Measurements from ENCODE around the gene ELK4. TPM values are rescaled to one million over a fixed set of nuclear protein-coding genes. Genes with fewer than 3 reads are reported as not detected.

The ELK4 gene
- total and polyA plus RNA-seq, 2 experiments from 2014 or later: 5.1 to 19.7 TPM

- no peak for TF ChIP-seq ZNF331 (CRISPR knock-in tag; IDR thresholded peaks at IDR 0.05; ENCODE audit: low read depth)
- TF ChIP-seq CREB1 (CRISPR knock-in tag; IDR thresholded peaks at IDR 0.05; ENCODE audit: low read depth): no peak
- TF ChIP-seq STAT1 (IDR thresholded peaks at IDR 0.05; ENCODE audit: unreplicated experiment): no peak
- TF ChIP-seq EZH2 (IDR thresholded peaks at IDR 0.05; ENCODE audit: low read depth, unreplicated experiment): no peak
Observed at GRCh38 chr1:205579711-205580110, 52.1 kb downstream of the ELK4 start.

GRCh38 chr1:205578780-205579571, 52.8 kb downstream of the ELK4 start:
- Histone ChIP-seq H3K4me3 (no peak overlapping the region), H3K36me3 (ENCODE audit: insufficient read depth) (no peaks in the 10 kb centered on the region), H3K9me2 (ENCODE audit: insufficient read depth) (no peaks in the 10 kb centered on the region), H4K20me1 (replicated peaks; ENCODE audit: insufficient read depth) (no peaks in the 10 kb centered on the region), H3K4me1 (ENCODE audit: insufficient read depth) (no peaks in the 10 kb centered on the region), H3F3A (replicated peaks; ENCODE audit: low read depth) (no peaks in the 10 kb centered on the region), H2AFZ (no peak overlapping the region), H3K27me3 (ENCODE audit: insufficient read depth) (no peaks in the 10 kb centered on the region), H3K4me2 (no peak overlapping the region), H3K27ac (ENCODE audit: low read depth) (no peak overlapping the region), H3K79me2 (replicated peaks; ENCODE audit: insufficient read depth) (no peaks in the 10 kb centered on the region)
- Mint-ChIP-seq H3K36me3 (ENCODE audit: low read depth) (no peaks in the 10 kb centered on the region), H3K27me3 (ENCODE audit: insufficient read depth, low read depth, poor library complexity) (peaks cover 18% of the 10 kb centered on the region), H3K4me1 (peaks cover 15% of the 10 kb centered on the region), H3K4me3 (no peak overlapping the region), H3K27ac (no peak overlapping the region), H3K9me3 (no peaks in the 10 kb centered on the region)
- DNase-seq (ENCODE audit: low spot score): peak; percentile 41
- TF ChIP-seq, protein P1, sequence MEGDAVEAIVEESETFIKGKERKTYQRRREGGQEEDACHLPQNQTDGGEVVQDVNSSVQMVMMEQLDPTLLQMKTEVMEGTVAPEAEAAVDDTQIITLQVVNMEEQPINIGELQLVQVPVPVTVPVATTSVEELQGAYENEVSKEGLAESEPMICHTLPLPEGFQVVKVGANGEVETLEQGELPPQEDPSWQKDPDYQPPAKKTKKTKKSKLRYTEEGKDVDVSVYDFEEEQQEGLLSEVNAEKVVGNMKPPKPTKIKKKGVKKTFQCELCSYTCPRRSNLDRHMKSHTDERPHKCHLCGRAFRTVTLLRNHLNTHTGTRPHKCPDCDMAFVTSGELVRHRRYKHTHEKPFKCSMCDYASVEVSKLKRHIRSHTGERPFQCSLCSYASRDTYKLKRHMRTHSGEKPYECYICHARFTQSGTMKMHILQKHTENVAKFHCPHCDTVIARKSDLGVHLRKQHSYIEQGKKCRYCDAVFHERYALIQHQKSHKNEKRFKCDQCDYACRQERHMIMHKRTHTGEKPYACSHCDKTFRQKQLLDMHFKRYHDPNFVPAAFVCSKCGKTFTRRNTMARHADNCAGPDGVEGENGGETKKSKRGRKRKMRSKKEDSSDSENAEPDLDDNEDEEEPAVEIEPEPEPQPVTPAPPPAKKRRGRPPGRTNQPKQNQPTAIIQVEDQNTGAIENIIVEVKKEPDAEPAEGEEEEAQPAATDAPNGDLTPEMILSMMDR (conservative IDR thresholded peaks at IDR 0.05; ENCODE audit: low read depth in 2 of 2): no peak
- no peak for TF ChIP-seq NANOG (IDR thresholded peaks at IDR 0.05; ENCODE audit: borderline replicate concordance)
- no peak for ATAC-seq

More at GRCh38 chr1:205579711-205580110, 52.1 kb downstream of the ELK4 start:
- peaks cover 18% of the 10 kb centered on the region for H3K27me3 Mint-ChIP-seq (ENCODE audit: insufficient read depth, low read depth, poor library complexity)
- no peaks in the 10 kb centered on the region for H3K36me3 ChIP-seq (ENCODE audit: insufficient read depth)
- no peaks in the 10 kb centered on the region for H3K27me3 ChIP-seq (ENCODE audit: insufficient read depth)
- H3K36me3 Mint-ChIP-seq (ENCODE audit: low read depth): no peaks in the 10 kb centered on the region
- H4K20me1 ChIP-seq (replicated peaks; ENCODE audit: insufficient read depth): no peaks in the 10 kb centered on the region
- H3K4me2 ChIP-seq: no peak overlapping the region
- H3K9me3 Mint-ChIP-seq: no peaks in the 10 kb centered on the region
- ATAC-seq (no peak; the same call in 2 of the 3 replicates), DNase-seq (ENCODE audit: low spot score) (no peak)
- no peak overlapping the region for H3K27ac ChIP-seq (ENCODE audit: low read depth)
- H3F3A ChIP-seq (replicated peaks; ENCODE audit: low read depth): no peaks in the 10 kb centered on the region
- no peaks in the 10 kb centered on the region for H3K79me2 ChIP-seq (replicated peaks; ENCODE audit: insufficient read depth)
- no peaks in the 10 kb centered on the region for H3K9me2 ChIP-seq (ENCODE audit: insufficient read depth)
- H3K4me1 ChIP-seq (ENCODE audit: insufficient read depth): no peaks in the 10 kb centered on the region
- H3K27ac Mint-ChIP-seq: no peak overlapping the region
- no peak overlapping the region for H3K4me3 ChIP-seq
- no peak overlapping the region for H3K4me3 Mint-ChIP-seq
- H2AFZ ChIP-seq: no peak overlapping the region; the same call in 1 of the 2 replicates
- peaks cover 15% of the 10 kb centered on the region for H3K4me1 Mint-ChIP-seq

- H3K4me1 Mint-ChIP-seq: peaks cover 15% of the 10 kb centered on the region
- H3K27me3 ChIP-seq (ENCODE audit: insufficient read depth): no peaks in the 10 kb centered on the region
- H4K20me1 ChIP-seq (replicated peaks; ENCODE audit: insufficient read depth): no peaks in the 10 kb centered on the region
- DNase-seq (ENCODE audit: low spot score) (no peak), ATAC-seq (no peak)
- no peak overlapping the region for H2AFZ ChIP-seq
- H3K36me3 ChIP-seq (ENCODE audit: insufficient read depth): no peaks in the 10 kb centered on the region
- H3K4me3 ChIP-seq: no peak overlapping the region
- no peaks in the 10 kb centered on the region for H3K79me2 ChIP-seq (replicated peaks; ENCODE audit: insufficient read depth)
- no peak overlapping the region for H3K4me3 Mint-ChIP-seq
- no peaks in the 10 kb centered on the region for H3K36me3 Mint-ChIP-seq (ENCODE audit: low read depth)
- no peaks in the 10 kb centered on the region for H3F3A ChIP-seq (replicated peaks; ENCODE audit: low read depth)
- no peak overlapping the region for H3K27ac ChIP-seq (ENCODE audit: low read depth)
- no peak overlapping the region for H3K27ac Mint-ChIP-seq
- H3K4me1 ChIP-seq (ENCODE audit: insufficient read depth): no peaks in the 10 kb centered on the region
- H3K9me3 Mint-ChIP-seq: no peaks in the 10 kb centered on the region
- no peak overlapping the region for H3K4me2 ChIP-seq
- no peaks in the 10 kb centered on the region for H3K9me2 ChIP-seq (ENCODE audit: insufficient read depth)
- peaks cover 18% of the 10 kb centered on the region for H3K27me3 Mint-ChIP-seq (ENCODE audit: insufficient read depth, low read depth, poor library complexity)
- TF ChIP-seq, protein P2, sequence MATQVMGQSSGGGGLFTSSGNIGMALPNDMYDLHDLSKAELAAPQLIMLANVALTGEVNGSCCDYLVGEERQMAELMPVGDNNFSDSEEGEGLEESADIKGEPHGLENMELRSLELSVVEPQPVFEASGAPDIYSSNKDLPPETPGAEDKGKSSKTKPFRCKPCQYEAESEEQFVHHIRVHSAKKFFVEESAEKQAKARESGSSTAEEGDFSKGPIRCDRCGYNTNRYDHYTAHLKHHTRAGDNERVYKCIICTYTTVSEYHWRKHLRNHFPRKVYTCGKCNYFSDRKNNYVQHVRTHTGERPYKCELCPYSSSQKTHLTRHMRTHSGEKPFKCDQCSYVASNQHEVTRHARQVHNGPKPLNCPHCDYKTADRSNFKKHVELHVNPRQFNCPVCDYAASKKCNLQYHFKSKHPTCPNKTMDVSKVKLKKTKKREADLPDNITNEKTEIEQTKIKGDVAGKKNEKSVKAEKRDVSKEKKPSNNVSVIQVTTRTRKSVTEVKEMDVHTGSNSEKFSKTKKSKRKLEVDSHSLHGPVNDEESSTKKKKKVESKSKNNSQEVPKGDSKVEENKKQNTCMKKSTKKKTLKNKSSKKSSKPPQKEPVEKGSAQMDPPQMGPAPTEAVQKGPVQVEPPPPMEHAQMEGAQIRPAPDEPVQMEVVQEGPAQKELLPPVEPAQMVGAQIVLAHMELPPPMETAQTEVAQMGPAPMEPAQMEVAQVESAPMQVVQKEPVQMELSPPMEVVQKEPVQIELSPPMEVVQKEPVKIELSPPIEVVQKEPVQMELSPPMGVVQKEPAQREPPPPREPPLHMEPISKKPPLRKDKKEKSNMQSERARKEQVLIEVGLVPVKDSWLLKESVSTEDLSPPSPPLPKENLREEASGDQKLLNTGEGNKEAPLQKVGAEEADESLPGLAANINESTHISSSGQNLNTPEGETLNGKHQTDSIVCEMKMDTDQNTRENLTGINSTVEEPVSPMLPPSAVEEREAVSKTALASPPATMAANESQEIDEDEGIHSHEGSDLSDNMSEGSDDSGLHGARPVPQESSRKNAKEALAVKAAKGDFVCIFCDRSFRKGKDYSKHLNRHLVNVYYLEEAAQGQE (IDR thresholded peaks at IDR 0.05; ENCODE audit: unreplicated experiment): no peak
- TF ChIP-seq STAT1 (IDR thresholded peaks at IDR 0.05; ENCODE audit: unreplicated experiment): no peak
- no peak for TF ChIP-seq EZH2 (IDR thresholded peaks at IDR 0.05; ENCODE audit: low read depth, unreplicated experiment)
- no peak for TF ChIP-seq ZNF331 (CRISPR knock-in tag; IDR thresholded peaks at IDR 0.05; ENCODE audit: low read depth)
Observed at GRCh38 chr1:205577874-205578658, 53.7 kb downstream of the ELK4 start.

Data from GM23338 (cell line).